Uterus (tissue), 2 donors: ENCODE measurements around the gene TMEM125.

Source experiments
- CTCF ChIP-seq, 4 experiments: fragments of 200-600 bp in 2 of 4; fragments of 450-650 bp in 2 of 4; sonication (generic) in 2 of 4; IDR thresholded peaks; one replicate each; pipeline ENCODE4 v1.5.1; 2016 to 2019; ENCODE audit warnings: antibody characterized with exemption in 4 of 4, mild to moderate bottlenecking in 2 of 4, moderate library complexity in 1 of 4
- POLR2A ChIP-seq, 2 donors: fragments of 450-650 bp; IDR thresholded peaks; one replicate each; pipeline ENCODE4 v1.6.1; 2016; ENCODE audit warnings: antibody characterized with exemption in 2 of 2, mild to moderate bottlenecking in 1 of 2, moderate library complexity in 1 of 2

DNA sequence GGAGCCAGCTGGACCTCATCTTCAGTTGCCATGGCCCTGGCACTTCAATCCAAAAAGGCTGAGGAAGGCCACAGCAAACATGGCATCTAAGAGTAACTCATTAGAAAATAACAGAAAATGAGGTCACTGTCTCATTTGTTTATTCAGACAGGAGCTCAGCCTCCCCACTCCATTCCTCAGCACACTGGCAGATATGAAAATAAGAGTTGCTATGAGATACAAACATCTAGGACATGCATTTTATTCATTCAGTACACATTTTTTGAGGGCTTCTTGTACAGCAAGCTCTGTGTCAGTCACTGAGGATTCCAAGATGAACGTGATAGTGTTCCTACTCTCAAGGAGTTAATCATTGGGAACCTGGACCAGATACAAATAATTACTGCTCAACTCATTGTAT is 32.7 kb upstream of the TMEM125 start:
- no peak for TF ChIP-seq CTCF (IDR thresholded peaks at IDR 0.05)
- no peak for TF ChIP-seq POLR2A (IDR thresholded peaks at IDR 0.05)
